ENCODE results near the gene TMEM18. TPM values are rescaled to one million over a fixed set of nuclear protein-coding genes. Genes with fewer than 3 reads are reported as not detected.

Gene TMEM18
- total and polyA plus RNA-seq, 2 of the 4 experiments (the other 2 are of a cell fraction), result 15.2 to 30.2 TPM

DNA sequence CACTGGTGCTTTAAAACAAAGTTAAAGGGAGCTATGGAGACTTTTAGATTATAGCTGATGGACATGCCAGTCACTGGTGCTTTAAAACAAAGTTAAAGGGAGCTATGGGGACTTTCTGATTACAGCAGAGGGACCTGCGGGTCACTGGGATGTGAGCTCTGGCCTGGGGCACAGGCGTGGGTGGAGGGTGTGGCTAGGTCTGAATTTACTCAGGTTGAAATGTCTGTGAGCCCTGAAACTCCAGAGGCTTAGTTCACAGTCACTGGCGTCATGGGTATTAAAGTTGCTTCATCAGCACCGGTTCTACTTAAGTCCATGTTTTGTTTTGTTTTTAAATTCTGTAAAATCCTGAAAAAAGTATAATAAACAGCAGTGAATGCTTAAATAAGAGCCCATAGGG, 49.0 kb upstream of the TMEM18 start:
- dilution Hi-C loops (cut with HindIII; ENCODE audit: low sequenced_read_pairs, unreplicated experiment), result no loop called here
- in situ Hi-C loops (cut with MboI; ENCODE audit: low sequenced_read_pairs), result no loop called here
- no peak overlapping the region for H4K8ac ChIP-seq (ENCODE audit: low read depth in 2 of 2, low read length in 2 of 2)
- H3K14ac ChIP-seq (replicated peaks; ENCODE audit: low read depth, low read length), result no peak overlapping the region
- H2BK120ac ChIP-seq (ENCODE audit: low read depth, low read length), result no peak overlapping the region
- no peak overlapping the region for H3K4ac ChIP-seq (ENCODE audit: low read depth, low read length)
- intact Hi-C loops (cut with micrococcal nuclease), result no loop called here
- H2AFZ ChIP-seq (replicated peaks; ENCODE audit: low read length, poor library complexity), result no peak overlapping the region
- H3K9me3 ChIP-seq (ENCODE audit: control insufficient read depth, insufficient read depth, low read length), result no peaks in the 10 kb centered on the region
- no peak overlapping the region for H2AK9ac ChIP-seq (replicated peaks; ENCODE audit: low read depth, low read length, poor library complexity)
- no peak overlapping the region for H3K18ac ChIP-seq (ENCODE audit: low read depth, low read length)
- no peaks in the 10 kb centered on the region for H3K4me1 ChIP-seq (ENCODE audit: control insufficient read depth, insufficient read depth, low read length)
- no peaks in the 10 kb centered on the region for H3K27me3 ChIP-seq (ENCODE audit: control insufficient read depth, insufficient read depth, low read length)
- H3K4me2 ChIP-seq (ENCODE audit: low read depth, low read length), result no peak overlapping the region
- H3K79me1 ChIP-seq (ENCODE audit: low read depth in 1 of 2, low read length in 2 of 2), result no peaks in the 10 kb centered on the region
- H3K23ac ChIP-seq (ENCODE audit: low read depth, low read length), result no peak overlapping the region
- no peak overlapping the region for H4K91ac ChIP-seq (ENCODE audit: insufficient read depth, low read depth, low read length)
- ChIA-PET CTCF (interaction anchor here (1.6 kb wide), 1 partner anchor 11 kb away, joined by 6 read pairs; no protein-coding TSS in a partner anchor), POLR2A (ENCODE audit: unreplicated experiment) (no interaction called here)
- ATAC-seq (ENCODE audit: low read depth), result no peak
- H3K56ac ChIP-seq (ENCODE audit: extremely low read depth, insufficient read depth, low read length), result no peak overlapping the region
- BruUV-seq (replicated peaks), result no TSS peak
- no peak overlapping the region for H2BK15ac ChIP-seq (ENCODE audit: low read depth, low read length)
- DNase-seq, result no peak
- no peak overlapping the region for H2BK5ac ChIP-seq (ENCODE audit: low read depth, low read length, poor library complexity, severe bottlenecking)
- H3K36me3 ChIP-seq (ENCODE audit: control insufficient read depth, insufficient read depth, low read length), result no peaks in the 10 kb centered on the region
- no peak overlapping the region for H2BK20ac ChIP-seq (ENCODE audit: low read depth, low read length)
- no CpG with 5 or more reads among the region's 4 CpGs for WGBS, 2 experiments (ENCODE audit: extremely low coverage in 2 of 2, insufficient read length in 1 of 2)
- no peaks in the 10 kb centered on the region for H4K20me1 ChIP-seq (ENCODE audit: insufficient read depth, low read length)
- H3K9ac ChIP-seq (ENCODE audit: low read depth, low read length), result no peak overlapping the region
- H2AK5ac ChIP-seq (ENCODE audit: low read depth, low read length), result no peak overlapping the region
- H3K27ac ChIP-seq (ENCODE audit: insufficient read depth, low read length), result no peak overlapping the region
- H4K5ac ChIP-seq (ENCODE audit: low read depth, low read length), result no peak overlapping the region
- no peak overlapping the region for H3K4me3 ChIP-seq (ENCODE audit: insufficient read depth, low read depth, low read length)
- TF ChIP-seq, protein P1, sequence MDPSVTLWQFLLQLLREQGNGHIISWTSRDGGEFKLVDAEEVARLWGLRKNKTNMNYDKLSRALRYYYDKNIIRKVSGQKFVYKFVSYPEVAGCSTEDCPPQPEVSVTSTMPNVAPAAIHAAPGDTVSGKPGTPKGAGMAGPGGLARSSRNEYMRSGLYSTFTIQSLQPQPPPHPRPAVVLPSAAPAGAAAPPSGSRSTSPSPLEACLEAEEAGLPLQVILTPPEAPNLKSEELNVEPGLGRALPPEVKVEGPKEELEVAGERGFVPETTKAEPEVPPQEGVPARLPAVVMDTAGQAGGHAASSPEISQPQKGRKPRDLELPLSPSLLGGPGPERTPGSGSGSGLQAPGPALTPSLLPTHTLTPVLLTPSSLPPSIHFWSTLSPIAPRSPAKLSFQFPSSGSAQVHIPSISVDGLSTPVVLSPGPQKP (IDR thresholded peaks at IDR 0.05; ENCODE audit: borderline replicate concordance, low read depth, low read length), result no peak
- TF ChIP-seq RAD21 (IDR thresholded peaks at IDR 0.05; ENCODE audit: low read length), result no peak
- TF ChIP-seq POLR2A (IDR thresholded peaks at IDR 0.05; ENCODE audit: low read depth, low read length), result no peak
- no peak for TF ChIP-seq SMC3 (IDR thresholded peaks at IDR 0.05; ENCODE audit: low read depth, low read length)
- H3K9me1 ChIP-seq (ENCODE audit: insufficient read depth, low read length), result 0 out of 2 replicates have a peak, but pooled peaks cover 4% of the 10 kb centered on the region

All from IMR-90 (cell line).